Chondrocyte (in vitro differentiated cells): ENCODE measurements around the gene ARL13A. TPM values are rescaled to one million over a fixed set of nuclear protein-coding genes. Genes with fewer than 3 reads are reported as not detected.
"Not testable (repeated sequence)": the region's sequence is repeated elsewhere in the genome, so short reads cannot be mapped to it uniquely, and the experiment has no call there.

Experiments used
- DNase-seq: peaks from one replicate; pipeline ENCODE4 v3.0.0; 2021; ENCODE audit warnings: mixed read lengths, low spot score
- H3K27ac Mint-ChIP-seq: one replicate; pipeline ENCODE4 v1.8.0; 2021; ENCODE audit warnings: mild to moderate bottlenecking, moderate library complexity, mixed read lengths; ENCODE audit not compliant: unreplicated experiment
- H3K27me3 Mint-ChIP-seq: 2 replicates; pipeline ENCODE4 v1.8.0; 2021; ENCODE audit warnings: low read depth, mixed read lengths
- H3K36me3 Mint-ChIP-seq: 2 replicates; pipeline ENCODE4 v1.8.0; 2021; ENCODE audit warnings: low read depth, mixed read lengths
- H3K4me1 Mint-ChIP-seq: 2 replicates; pipeline ENCODE4 v1.8.0; 2021; ENCODE audit warnings: low read depth, mild to moderate bottlenecking, mixed read lengths
- H3K4me3 Mint-ChIP-seq: one replicate; pipeline ENCODE4 v1.8.0; 2021; ENCODE audit warnings: mild to moderate bottlenecking, moderate library complexity, mixed read lengths; ENCODE audit not compliant: unreplicated experiment
- H3K9me3 Mint-ChIP-seq: 2 replicates; pipeline ENCODE4 v1.8.0; 2021; ENCODE audit warnings: low read depth, mixed read lengths
- CTCF ChIP-seq: fragments of 200-600 bp; sonication (generic); IDR thresholded peaks from 2 replicates; pipeline ENCODE4 v1.5.0; 2021; ENCODE audit warnings: antibody characterized with exemption, mild to moderate bottlenecking, moderate library complexity
- total RNA-seq: library from RNA; stranded (reverse); gene quantifications from 3 replicates; pipeline ENCODE4 v1.2.1, GENCODE V29; 2021

The ARL13A gene
- total RNA-seq, 1 donor from 2014 or later = not detected

- peaks cover 5% of the 10 kb centered on the region for H3K4me1 Mint-ChIP-seq
- H3K27me3 Mint-ChIP-seq = no peaks in the 10 kb centered on the region
- no peaks in the 10 kb centered on the region for H3K36me3 Mint-ChIP-seq
- H3K4me3 Mint-ChIP-seq = no peak overlapping the region
- TF ChIP-seq CTCF = no peak
- no peak for DNase-seq
- H3K27ac Mint-ChIP-seq = no peak overlapping the region
- peaks cover 25% of the 10 kb centered on the region for H3K9me3 Mint-ChIP-seq
Measured at GRCh38 chrX:100975212-100975611, 5.7 kb downstream of the ARL13A start.

GRCh38 chrX:100976211-100976610, 6.7 kb downstream of the ARL13A start:
- Mint-ChIP-seq H3K4me3 (no peak overlapping the region), H3K27me3 (no peaks in the 10 kb centered on the region), H3K36me3 (no peaks in the 10 kb centered on the region), H3K27ac (no peak overlapping the region), H3K9me3 (peaks cover 28% of the 10 kb centered on the region), H3K4me1 (peaks cover 15% of the 10 kb centered on the region)
- DNase-seq = no peak
- no peak for TF ChIP-seq CTCF

GRCh38 chrX:100979881-100980607, 10.5 kb downstream of the ARL13A start:
- no peaks in the 10 kb centered on the region for H3K36me3 Mint-ChIP-seq
- H3K27me3 Mint-ChIP-seq = no peaks in the 10 kb centered on the region
- H3K4me3 Mint-ChIP-seq = no peak overlapping the region
- no peak for DNase-seq
- peaks cover 20% of the 10 kb centered on the region for H3K9me3 Mint-ChIP-seq
- TF ChIP-seq CTCF = no peak
- peak overlapping the region; percentile 79 for H3K27ac Mint-ChIP-seq
- peaks cover 16% of the 10 kb centered on the region for H3K4me1 Mint-ChIP-seq

GRCh38 chrX:100980608-100981497, 11.3 kb downstream of the ARL13A start:
- peaks cover 22% of the 10 kb centered on the region for H3K9me3 Mint-ChIP-seq
- peaks cover 16% of the 10 kb centered on the region for H3K4me1 Mint-ChIP-seq
- TF ChIP-seq CTCF = no peak
- H3K27me3 Mint-ChIP-seq = no peaks in the 10 kb centered on the region
- H3K36me3 Mint-ChIP-seq = no peaks in the 10 kb centered on the region
- H3K4me3 Mint-ChIP-seq = no peak overlapping the region
- peak overlapping the region; percentile 79 for H3K27ac Mint-ChIP-seq
- DNase-seq = no peak

GRCh38 chrX:100981498-100981845, 12.0 kb downstream of the ARL13A start:
- H3K4me3 Mint-ChIP-seq, H3K27me3 Mint-ChIP-seq, H3K36me3 Mint-ChIP-seq, DNase-seq: not testable (repeated sequence)
- Mint-ChIP-seq H3K4me1 (peaks cover 14% of the 10 kb centered on the region), H3K27ac (peak overlapping the region; percentile 79), H3K9me3 (peaks cover 24% of the 10 kb centered on the region)
